Liver (tissue), 9 donors: Measurements from ENCODE around the gene NUBPL. TPM values are rescaled to one million over a fixed set of nuclear protein-coding genes. Genes with fewer than 3 reads are reported as not detected.

Experiments
- DNase-seq: peaks from one replicate; pipeline ENCODE4 v3.0.0-alpha.2; 2017; ENCODE audit warnings: low spot score
- H3K27ac ChIP-seq, 2 donors: one replicate each; pipeline ENCODE4 v1.7.0; 2013; ENCODE audit warnings: inconsistent platforms in 2 of 2, low read length in 2 of 2, control low read depth in 1 of 2, low read depth in 1 of 2, mild to moderate bottlenecking in 1 of 2
- H3K27me3 ChIP-seq, 4 donors: one replicate each; pipeline versions ENCODE4 v1.6.1 to v1.7.0; 2013; ENCODE audit warnings: low read length in 3 of 4, inconsistent platforms in 1 of 4, mild to moderate bottlenecking in 1 of 4, moderate library complexity in 1 of 4; ENCODE audit not compliant: control insufficient read depth in 4 of 4, insufficient read depth in 4 of 4
- H3K36me3 ChIP-seq, 4 donors: one replicate each; pipeline versions ENCODE4 v1.6.1 to v1.7.0; 2013; ENCODE audit warnings: low read length in 3 of 4, mild to moderate bottlenecking in 3 of 4, low read depth in 1 of 4, moderate library complexity in 1 of 4; ENCODE audit not compliant: control insufficient read depth in 4 of 4, insufficient read depth in 3 of 4
- H3K4me1 ChIP-seq, 4 donors: one replicate each; pipeline versions ENCODE4 v1.6.1 to v1.7.0; 2013; ENCODE audit warnings: low read length in 3 of 4, mild to moderate bottlenecking in 3 of 4, moderate library complexity in 1 of 4; ENCODE audit not compliant: control insufficient read depth in 4 of 4, insufficient read depth in 4 of 4
- H3K4me3 ChIP-seq, 3 donors: one replicate each; pipeline versions ENCODE4 v1.6.1 to v1.7.0; 2013; ENCODE audit warnings: low read length in 3 of 3, control low read depth in 1 of 3, low read depth in 1 of 3, mild to moderate bottlenecking in 1 of 3
- H3K9ac ChIP-seq, 2 donors: one replicate each; pipeline ENCODE4 v1.7.0; 2013; ENCODE audit warnings: low read length in 2 of 2, mild to moderate bottlenecking in 2 of 2, moderate library complexity in 2 of 2, control low read depth in 1 of 2, low read depth in 1 of 2
- H3K9me3 ChIP-seq, 4 donors: one replicate each; pipeline versions ENCODE4 v1.6.1 to v1.7.0; 2013; ENCODE audit warnings: low read length in 3 of 4; ENCODE audit not compliant: control insufficient read depth in 4 of 4
- EGR1 ChIP-seq, 2 donors: IDR thresholded peaks; 2 replicates each; pipeline ENCODE4 v1.6.1; 2016 to 2018; ENCODE audit warnings: antibody characterized with exemption in 2 of 2, low read depth in 2 of 2
- FOXA1 ChIP-seq: IDR thresholded peaks from 2 replicates; pipeline ENCODE4 v1.6.1; 2016; ENCODE audit warnings: antibody characterized with exemption
- HNF4A ChIP-seq, 2 donors: conservative IDR thresholded peaks; 2 replicates each; pipeline ENCODE4 v1.6.1; 2016; ENCODE audit warnings: antibody characterized with exemption in 2 of 2, mild to moderate bottlenecking in 2 of 2
- JUND ChIP-seq, 2 donors: IDR thresholded peaks; 2 replicates each; pipeline ENCODE4 v1.6.1; 2016; ENCODE audit warnings: antibody characterized with exemption in 2 of 2
- RAD21 ChIP-seq, 2 donors: IDR thresholded peaks; 2 replicates each; pipeline ENCODE4 v1.6.1; 2016; ENCODE audit warnings: antibody characterized with exemption in 2 of 2, mild to moderate bottlenecking in 2 of 2
- RXRA ChIP-seq, 2 donors: IDR thresholded peaks; 2 replicates each; pipeline ENCODE4 v1.6.1; 2017 to 2018; ENCODE audit warnings: antibody characterized with exemption in 2 of 2, mild to moderate bottlenecking in 1 of 2
- SP1 ChIP-seq: IDR thresholded peaks from 2 replicates; pipeline ENCODE4 v1.6.1; 2018; ENCODE audit warnings: antibody characterized with exemption, mild to moderate bottlenecking
- TAF1 ChIP-seq: conservative IDR thresholded peaks from 2 replicates; pipeline ENCODE4 v1.6.1; 2016; ENCODE audit warnings: antibody characterized with exemption, mild to moderate bottlenecking
- YY1 ChIP-seq: IDR thresholded peaks from 2 replicates; pipeline ENCODE4 v1.6.1; 2016; ENCODE audit warnings: antibody characterized with exemption, mild to moderate bottlenecking
- WGBS: extraction: QIAGEN DNeasy Blood & Tissue Kit; methylation state at CpG from one replicate; pipeline ENCODE4 v1.1.7; 2013; 5-methylcytosine and 5-hydroxymethylcytosine counted together
- polyA plus RNA-seq, 2 donors: library from polyadenylated mRNA; stranded (reverse) in 1 of 2; unstranded in 1 of 2; fragments of 200-250 nt in 1 of 2; fragments of >200 nt in 1 of 2; fragmentation: Nextera tagmentation in 1 of 2; extraction: Ambion mirVana in 1 of 2; gene quantifications; one replicate each; pipeline versions ENCODE4 v1.2.1 to v1.2.3, GENCODE V29; 2013 to 2015
- total RNA-seq, 2 donors: library from RNA; depleted of rRNA; stranded (reverse); fragments of >200 nt; gene quantifications; one replicate each; pipeline ENCODE4 v1.2.3, GENCODE V29; 2014
- TF ChIP-seq, protein P1 (sequence below): IDR thresholded peaks from 2 replicates; pipeline ENCODE4 v1.6.1; 2016; ENCODE audit warnings: antibody characterized with exemption
- TF ChIP-seq, protein P2 (sequence below): IDR thresholded peaks from 2 replicates; pipeline ENCODE4 v1.6.1; 2016; ENCODE audit warnings: antibody characterized with exemption
- TF ChIP-seq, protein P3 (sequence below): IDR thresholded peaks from 2 replicates; pipeline ENCODE4 v1.6.1; 2016; ENCODE audit warnings: antibody characterized with exemption, mild to moderate bottlenecking
- TF ChIP-seq, protein P4 (sequence below): fragments of 150-350 bp; IDR thresholded peaks from 2 replicates; pipeline ENCODE4 v1.5.1; 2017; ENCODE audit warnings: improper control_type of control experiment, low read depth, low read length; ENCODE audit not compliant: missing input control
- donor health status: healthy.
- donor health status: healthy.
- donor health status: healthy.
- donor health status: healthy.
- donor health status: healthy.

Gene NUBPL
- total and polyA plus RNA-seq, 4 donors: 4.2 to 9.3 (median 6.7) TPM

DNA sequence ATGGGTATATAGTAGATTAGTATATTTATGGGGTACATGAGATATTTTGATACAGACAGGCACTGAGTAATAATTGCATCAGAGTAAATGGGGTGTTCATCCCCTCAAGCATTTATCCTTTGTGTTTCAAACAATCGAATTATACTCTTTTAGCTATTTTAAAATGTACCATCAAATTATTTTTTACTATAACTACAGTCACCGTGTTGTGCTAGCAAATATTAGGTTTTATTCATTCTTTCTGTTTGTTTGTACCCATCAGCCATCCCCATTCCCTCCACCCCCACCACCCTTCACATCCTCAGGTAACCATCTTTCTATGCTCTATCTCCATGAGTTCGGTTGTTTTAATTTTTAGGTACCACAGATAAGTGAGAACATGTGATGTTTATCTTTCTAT, 115.8 kb downstream of the NUBPL start:
- TF ChIP-seq, protein P1, sequence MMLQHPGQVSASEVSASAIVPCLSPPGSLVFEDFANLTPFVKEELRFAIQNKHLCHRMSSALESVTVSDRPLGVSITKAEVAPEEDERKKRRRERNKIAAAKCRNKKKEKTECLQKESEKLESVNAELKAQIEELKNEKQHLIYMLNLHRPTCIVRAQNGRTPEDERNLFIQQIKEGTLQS: no peak
- no peak for TF ChIP-seq RXRA (IDR thresholded peaks at IDR 0.05)
- no peak for TF ChIP-seq EGR1 (IDR thresholded peaks at IDR 0.05; ENCODE audit: low read depth in 2 of 2)
- no peak for TF ChIP-seq SP1
- TF ChIP-seq, protein P2, sequence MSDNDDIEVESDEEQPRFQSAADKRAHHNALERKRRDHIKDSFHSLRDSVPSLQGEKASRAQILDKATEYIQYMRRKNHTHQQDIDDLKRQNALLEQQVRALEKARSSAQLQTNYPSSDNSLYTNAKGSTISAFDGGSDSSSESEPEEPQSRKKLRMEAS: no peak
- no peak for TF ChIP-seq FOXA1
- TF ChIP-seq HNF4A (conservative IDR thresholded peaks at IDR 0.05): no peak
- TF ChIP-seq, protein P3, sequence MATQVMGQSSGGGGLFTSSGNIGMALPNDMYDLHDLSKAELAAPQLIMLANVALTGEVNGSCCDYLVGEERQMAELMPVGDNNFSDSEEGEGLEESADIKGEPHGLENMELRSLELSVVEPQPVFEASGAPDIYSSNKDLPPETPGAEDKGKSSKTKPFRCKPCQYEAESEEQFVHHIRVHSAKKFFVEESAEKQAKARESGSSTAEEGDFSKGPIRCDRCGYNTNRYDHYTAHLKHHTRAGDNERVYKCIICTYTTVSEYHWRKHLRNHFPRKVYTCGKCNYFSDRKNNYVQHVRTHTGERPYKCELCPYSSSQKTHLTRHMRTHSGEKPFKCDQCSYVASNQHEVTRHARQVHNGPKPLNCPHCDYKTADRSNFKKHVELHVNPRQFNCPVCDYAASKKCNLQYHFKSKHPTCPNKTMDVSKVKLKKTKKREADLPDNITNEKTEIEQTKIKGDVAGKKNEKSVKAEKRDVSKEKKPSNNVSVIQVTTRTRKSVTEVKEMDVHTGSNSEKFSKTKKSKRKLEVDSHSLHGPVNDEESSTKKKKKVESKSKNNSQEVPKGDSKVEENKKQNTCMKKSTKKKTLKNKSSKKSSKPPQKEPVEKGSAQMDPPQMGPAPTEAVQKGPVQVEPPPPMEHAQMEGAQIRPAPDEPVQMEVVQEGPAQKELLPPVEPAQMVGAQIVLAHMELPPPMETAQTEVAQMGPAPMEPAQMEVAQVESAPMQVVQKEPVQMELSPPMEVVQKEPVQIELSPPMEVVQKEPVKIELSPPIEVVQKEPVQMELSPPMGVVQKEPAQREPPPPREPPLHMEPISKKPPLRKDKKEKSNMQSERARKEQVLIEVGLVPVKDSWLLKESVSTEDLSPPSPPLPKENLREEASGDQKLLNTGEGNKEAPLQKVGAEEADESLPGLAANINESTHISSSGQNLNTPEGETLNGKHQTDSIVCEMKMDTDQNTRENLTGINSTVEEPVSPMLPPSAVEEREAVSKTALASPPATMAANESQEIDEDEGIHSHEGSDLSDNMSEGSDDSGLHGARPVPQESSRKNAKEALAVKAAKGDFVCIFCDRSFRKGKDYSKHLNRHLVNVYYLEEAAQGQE: no peak
- Histone ChIP-seq H3K4me3 (no peak overlapping the region), H3K9ac (no peak overlapping the region), H3K4me1 (no peaks in the 10 kb centered on the region), H3K27me3 (no peaks in the 10 kb centered on the region), H3K27ac (no peak overlapping the region), H3K36me3 (no peaks in the 10 kb centered on the region), H3K9me3 (no peaks in the 10 kb centered on the region)
- no peak for DNase-seq
- WGBS: 39% methylated on average over 3 of the region's 3 CpGs

DNA sequence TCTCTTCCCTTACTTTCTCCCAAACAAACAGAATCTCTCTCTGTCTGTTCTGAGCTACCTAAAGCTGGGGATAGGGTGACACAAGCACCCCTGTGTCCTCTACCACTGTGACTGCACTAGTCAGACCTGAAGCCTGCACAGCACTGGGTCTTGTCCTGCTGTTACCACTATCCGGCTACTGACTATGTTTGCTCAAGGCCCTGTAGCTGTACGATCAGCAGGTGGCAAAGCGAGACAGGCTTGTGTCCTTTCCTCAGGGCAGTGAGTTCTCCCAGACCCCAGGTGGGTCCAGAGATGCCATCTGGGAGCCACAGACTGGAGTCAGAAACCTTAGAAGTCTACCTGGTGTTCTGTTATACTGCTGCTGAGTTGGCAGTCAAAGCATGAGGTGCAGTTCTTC, 116.4 kb downstream of the NUBPL start:
- no peak for DNase-seq
- Histone ChIP-seq H3K9ac (no peak overlapping the region), H3K4me3 (no peak overlapping the region), H3K27ac (no peak overlapping the region), H3K36me3 (no peaks in the 10 kb centered on the region), H3K9me3 (no peaks in the 10 kb centered on the region), H3K4me1 (no peaks in the 10 kb centered on the region), H3K27me3 (no peaks in the 10 kb centered on the region)
- TF ChIP-seq YY1 (no peak), SP1 (no peak), TAF1 (no peak), JUND (IDR thresholded peaks at IDR 0.05) (no peak), RAD21 (IDR thresholded peaks at IDR 0.05) (peak in 1 of 2 donors; percentile 41), EGR1 (IDR thresholded peaks at IDR 0.05; ENCODE audit: low read depth in 2 of 2) (no peak)
- TF ChIP-seq, protein P4, sequence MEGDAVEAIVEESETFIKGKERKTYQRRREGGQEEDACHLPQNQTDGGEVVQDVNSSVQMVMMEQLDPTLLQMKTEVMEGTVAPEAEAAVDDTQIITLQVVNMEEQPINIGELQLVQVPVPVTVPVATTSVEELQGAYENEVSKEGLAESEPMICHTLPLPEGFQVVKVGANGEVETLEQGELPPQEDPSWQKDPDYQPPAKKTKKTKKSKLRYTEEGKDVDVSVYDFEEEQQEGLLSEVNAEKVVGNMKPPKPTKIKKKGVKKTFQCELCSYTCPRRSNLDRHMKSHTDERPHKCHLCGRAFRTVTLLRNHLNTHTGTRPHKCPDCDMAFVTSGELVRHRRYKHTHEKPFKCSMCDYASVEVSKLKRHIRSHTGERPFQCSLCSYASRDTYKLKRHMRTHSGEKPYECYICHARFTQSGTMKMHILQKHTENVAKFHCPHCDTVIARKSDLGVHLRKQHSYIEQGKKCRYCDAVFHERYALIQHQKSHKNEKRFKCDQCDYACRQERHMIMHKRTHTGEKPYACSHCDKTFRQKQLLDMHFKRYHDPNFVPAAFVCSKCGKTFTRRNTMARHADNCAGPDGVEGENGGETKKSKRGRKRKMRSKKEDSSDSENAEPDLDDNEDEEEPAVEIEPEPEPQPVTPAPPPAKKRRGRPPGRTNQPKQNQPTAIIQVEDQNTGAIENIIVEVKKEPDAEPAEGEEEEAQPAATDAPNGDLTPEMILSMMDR: no peak
- TF ChIP-seq, protein P3: no peak
- TF ChIP-seq, protein P1: no peak
- 91% methylated on average over 3 of the region's 3 CpGs for WGBS
